WTC11 (cell line): ENCODE results near the gene CNTFR. TPM values are rescaled to one million over a fixed set of nuclear protein-coding genes. Genes with fewer than 3 reads are reported as not detected.
A peak's percentile ranks its signal among the peaks of the same experiment; 100 is the strongest.

Experiments
- ATAC-seq: fragments of 200-7000 bp; cut with Tn5 transposase; 2 replicates; pipeline ENCODE4 v1.10.0; 2021; ENCODE audit warnings: mild to moderate bottlenecking, moderate library complexity
- CTCF ChIA-PET: fragments of 300-600 bp; sonication (Branson Sonifier 250); formaldehyde crosslinking; loops from one replicate; lab custom pipeline; 2021; ENCODE audit warnings: antibody characterized with exemption; lab: Charles Lee
- POLR2A ChIA-PET: fragments of 350-600 bp; sonication (Branson Sonifier 250); formaldehyde crosslinking; loops from one replicate; lab custom pipeline; 2021; ENCODE audit warnings: antibody characterized with exemption; lab: Charles Lee
- DNase-seq: peaks from one replicate; pipeline ENCODE4 v3.0.0; 2021; ENCODE audit warnings: low spot score
- H3K27ac Mint-ChIP-seq: 2 replicates; pipeline ENCODE4 v1.8.0; 2021; ENCODE audit warnings: mixed read lengths
- H3K27me3 Mint-ChIP-seq: 2 replicates; pipeline ENCODE4 v1.8.0; 2021; ENCODE audit warnings: low read depth, mild to moderate bottlenecking, moderate library complexity, mixed read lengths
- H3K36me3 Mint-ChIP-seq: 2 replicates; pipeline ENCODE4 v1.8.0; 2021; ENCODE audit warnings: mixed read lengths
- H3K4me1 Mint-ChIP-seq: 2 replicates; pipeline ENCODE4 v1.8.0; 2022; ENCODE audit warnings: mixed read lengths
- H3K4me3 Mint-ChIP-seq: 2 replicates; pipeline ENCODE4 v1.8.0; 2021; ENCODE audit warnings: mild to moderate bottlenecking, moderate library complexity, mixed read lengths
- H3K9me3 Mint-ChIP-seq: 2 replicates; pipeline ENCODE4 v1.8.0; 2021; ENCODE audit warnings: mixed read lengths
- ETV6 ChIP-seq: sonication (generic); formaldehyde crosslinking; IDR thresholded peaks from 2 replicates; pipeline ENCODE4 v1.8.1; 2022; ENCODE audit warnings: mild to moderate bottlenecking, missing genetic modification reagents
- JAZF1 ChIP-seq: fragments of 250-450 bp; sonication (Bioruptor Pico); IDR thresholded peaks from 2 replicates; pipeline ENCODE4 v1.9.0; 2021; ENCODE audit warnings: moderate library complexity, mild to moderate bottlenecking, inconsistent platforms
- MXD4 ChIP-seq: fragments of 250-450 bp; sonication (Bioruptor Pico); IDR thresholded peaks from 2 replicates; pipeline ENCODE4 v1.8.0; 2021; ENCODE audit warnings: mild to moderate bottlenecking, moderate library complexity, borderline replicate concordance
- NFYB ChIP-seq: sonication (generic); formaldehyde crosslinking; conservative IDR thresholded peaks from 2 replicates; pipeline ENCODE4 v1.8.0; 2022; ENCODE audit warnings: low read depth, missing genetic modification reagents
- SMAD3 ChIP-seq: sonication (generic); formaldehyde crosslinking; IDR thresholded peaks from 2 replicates; pipeline ENCODE4 v1.8.0; 2022; ENCODE audit warnings: missing genetic modification reagents, mild to moderate bottlenecking, borderline replicate concordance
- SMAD4 ChIP-seq: sonication (generic); formaldehyde crosslinking; IDR thresholded peaks from 2 replicates; pipeline ENCODE4 v1.8.0; 2022; ENCODE audit warnings: mild to moderate bottlenecking, missing genetic modification reagents
- SOX15 ChIP-seq: fragments of 250-450 bp; sonication (Bioruptor Pico); IDR thresholded peaks from 2 replicates; pipeline ENCODE4 v1.9.0; 2021; ENCODE audit warnings: mild to moderate bottlenecking
- TP53 ChIP-seq: sonication (generic); formaldehyde crosslinking; IDR thresholded peaks from 2 replicates; pipeline ENCODE4 v1.8.1; 2023; ENCODE audit warnings: mild to moderate bottlenecking, missing genetic modification reagents
- ZBTB21 ChIP-seq: sonication (generic); formaldehyde crosslinking; IDR thresholded peaks from 2 replicates; pipeline ENCODE4 v1.8.1; 2023; ENCODE audit warnings: mild to moderate bottlenecking, missing genetic modification reagents, borderline replicate concordance
- ZNF138 ChIP-seq: sonication (generic); formaldehyde crosslinking; conservative IDR thresholded peaks from 2 replicates; pipeline ENCODE4 v1.8.1; 2022; ENCODE audit warnings: mild to moderate bottlenecking, moderate library complexity, missing genetic modification reagents
- ZNF423 ChIP-seq: fragments of 250-450 bp; sonication (Bioruptor Pico); IDR thresholded peaks from 2 replicates; pipeline ENCODE4 v2.1.2; 2022; ENCODE audit warnings: mild to moderate bottlenecking, moderate library complexity
- total RNA-seq: library from RNA; stranded (reverse); gene quantifications from 3 replicates; pipeline ENCODE4 v1.2.3, GENCODE V29; 2021
- TF ChIP-seq, protein P1 (sequence below): fragments of 200-600 bp; IDR thresholded peaks from 2 replicates; pipeline ENCODE4 v1.8.0; 2022; ENCODE audit warnings: antibody characterized with exemption
- TF ChIP-seq, protein P2 (sequence below): fragments of 250-450 bp; sonication (Bioruptor Pico); IDR thresholded peaks from 2 replicates; pipeline ENCODE4 v1.9.0; 2021; ENCODE audit warnings: moderate library complexity, mild to moderate bottlenecking, inconsistent platforms, borderline replicate concordance
- TF ChIP-seq, protein P3 (sequence below): sonication (generic); formaldehyde crosslinking; IDR thresholded peaks from 2 replicates; pipeline ENCODE4 v1.8.0; 2023; ENCODE audit warnings: mild to moderate bottlenecking, missing genetic modification reagents
- TF ChIP-seq, protein P4 (sequence below): fragments of 250-450 bp; sonication (Bioruptor Pico); IDR thresholded peaks from 2 replicates; pipeline ENCODE4 v1.9.0; 2021; ENCODE audit warnings: mild to moderate bottlenecking, borderline replicate concordance

Gene CNTFR
- total RNA-seq, 1 experiment from 2014 or later, result 18.0 TPM

GRCh38 chr9:34546834-34547827 is 42.4 kb downstream of the CNTFR start (continued):
- TF ChIP-seq, protein P1, sequence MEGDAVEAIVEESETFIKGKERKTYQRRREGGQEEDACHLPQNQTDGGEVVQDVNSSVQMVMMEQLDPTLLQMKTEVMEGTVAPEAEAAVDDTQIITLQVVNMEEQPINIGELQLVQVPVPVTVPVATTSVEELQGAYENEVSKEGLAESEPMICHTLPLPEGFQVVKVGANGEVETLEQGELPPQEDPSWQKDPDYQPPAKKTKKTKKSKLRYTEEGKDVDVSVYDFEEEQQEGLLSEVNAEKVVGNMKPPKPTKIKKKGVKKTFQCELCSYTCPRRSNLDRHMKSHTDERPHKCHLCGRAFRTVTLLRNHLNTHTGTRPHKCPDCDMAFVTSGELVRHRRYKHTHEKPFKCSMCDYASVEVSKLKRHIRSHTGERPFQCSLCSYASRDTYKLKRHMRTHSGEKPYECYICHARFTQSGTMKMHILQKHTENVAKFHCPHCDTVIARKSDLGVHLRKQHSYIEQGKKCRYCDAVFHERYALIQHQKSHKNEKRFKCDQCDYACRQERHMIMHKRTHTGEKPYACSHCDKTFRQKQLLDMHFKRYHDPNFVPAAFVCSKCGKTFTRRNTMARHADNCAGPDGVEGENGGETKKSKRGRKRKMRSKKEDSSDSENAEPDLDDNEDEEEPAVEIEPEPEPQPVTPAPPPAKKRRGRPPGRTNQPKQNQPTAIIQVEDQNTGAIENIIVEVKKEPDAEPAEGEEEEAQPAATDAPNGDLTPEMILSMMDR, result peak; percentile 93
- TF ChIP-seq ETV6 (CRISPR knock-in tag), result 0 out of 2 replicates have a peak, but pooled peaks have one; percentile 37
- TF ChIP-seq JAZF1 (CRISPR knock-in tag), result no peak
- TF ChIP-seq, all 79 proteins: peak for 5

DNA sequence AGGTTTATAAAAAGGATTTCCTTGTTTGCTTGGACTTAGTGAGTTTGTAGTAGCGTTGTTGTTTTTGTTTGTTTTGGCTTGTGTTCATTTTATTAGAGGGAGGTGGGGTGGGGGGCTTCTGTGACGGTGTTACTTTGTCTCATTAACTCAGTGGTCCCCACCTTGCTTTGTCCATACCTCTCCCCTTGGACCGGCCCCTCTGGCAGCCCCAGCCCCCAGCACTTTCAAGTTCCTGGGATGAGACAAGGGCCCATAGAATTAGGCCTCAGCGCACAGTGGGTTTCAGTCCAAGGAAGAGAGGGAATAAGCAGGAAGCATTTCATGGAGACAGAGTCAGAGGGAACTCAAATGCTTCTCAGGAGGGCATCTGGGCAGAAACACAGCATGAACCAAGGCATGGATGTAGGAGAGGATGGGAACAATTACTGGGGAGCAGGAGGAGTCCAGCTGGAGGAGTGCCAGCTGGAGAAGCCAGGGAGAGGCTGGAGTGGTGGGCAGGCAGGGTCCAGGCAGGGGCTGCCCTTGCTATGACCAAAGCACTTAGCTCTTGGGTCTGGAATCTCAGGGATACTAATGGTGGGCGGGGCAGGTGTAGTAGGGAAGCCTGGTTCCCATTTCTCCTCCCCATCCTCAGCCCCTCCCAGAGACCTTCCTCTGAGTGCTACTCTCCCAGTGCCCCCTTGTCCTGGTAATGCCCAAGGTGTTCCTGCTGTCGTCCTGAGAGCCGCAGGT is 43.3 kb downstream of the CNTFR start:
- no peak for ATAC-seq
- TF ChIP-seq, protein P2, sequence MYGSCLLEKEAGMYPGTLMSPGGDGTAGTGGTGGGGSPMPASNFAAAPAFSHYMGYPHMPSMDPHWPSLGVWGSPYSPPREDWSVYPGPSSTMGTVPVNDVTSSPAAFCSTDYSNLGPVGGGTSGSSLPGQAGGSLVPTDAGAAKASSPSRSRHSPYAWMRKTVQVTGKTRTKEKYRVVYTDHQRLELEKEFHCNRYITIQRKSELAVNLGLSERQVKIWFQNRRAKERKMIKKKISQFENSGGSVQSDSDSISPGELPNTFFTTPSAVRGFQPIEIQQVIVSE (CRISPR knock-in tag), result no peak
- TF ChIP-seq ZNF138 (CRISPR knock-in tag) (no peak), SMAD3 (no peak), SOX15 (CRISPR knock-in tag) (no peak), TP53 (no peak), ZBTB21 (CRISPR knock-in tag) (no peak), NFYB (CRISPR knock-in tag) (no peak), ZNF423 (CRISPR knock-in tag) (no peak), SMAD4 (CRISPR knock-in tag) (no peak), ETV6 (CRISPR knock-in tag) (no peak), MXD4 (CRISPR knock-in tag) (no peak)
- TF ChIP-seq, protein P3, sequence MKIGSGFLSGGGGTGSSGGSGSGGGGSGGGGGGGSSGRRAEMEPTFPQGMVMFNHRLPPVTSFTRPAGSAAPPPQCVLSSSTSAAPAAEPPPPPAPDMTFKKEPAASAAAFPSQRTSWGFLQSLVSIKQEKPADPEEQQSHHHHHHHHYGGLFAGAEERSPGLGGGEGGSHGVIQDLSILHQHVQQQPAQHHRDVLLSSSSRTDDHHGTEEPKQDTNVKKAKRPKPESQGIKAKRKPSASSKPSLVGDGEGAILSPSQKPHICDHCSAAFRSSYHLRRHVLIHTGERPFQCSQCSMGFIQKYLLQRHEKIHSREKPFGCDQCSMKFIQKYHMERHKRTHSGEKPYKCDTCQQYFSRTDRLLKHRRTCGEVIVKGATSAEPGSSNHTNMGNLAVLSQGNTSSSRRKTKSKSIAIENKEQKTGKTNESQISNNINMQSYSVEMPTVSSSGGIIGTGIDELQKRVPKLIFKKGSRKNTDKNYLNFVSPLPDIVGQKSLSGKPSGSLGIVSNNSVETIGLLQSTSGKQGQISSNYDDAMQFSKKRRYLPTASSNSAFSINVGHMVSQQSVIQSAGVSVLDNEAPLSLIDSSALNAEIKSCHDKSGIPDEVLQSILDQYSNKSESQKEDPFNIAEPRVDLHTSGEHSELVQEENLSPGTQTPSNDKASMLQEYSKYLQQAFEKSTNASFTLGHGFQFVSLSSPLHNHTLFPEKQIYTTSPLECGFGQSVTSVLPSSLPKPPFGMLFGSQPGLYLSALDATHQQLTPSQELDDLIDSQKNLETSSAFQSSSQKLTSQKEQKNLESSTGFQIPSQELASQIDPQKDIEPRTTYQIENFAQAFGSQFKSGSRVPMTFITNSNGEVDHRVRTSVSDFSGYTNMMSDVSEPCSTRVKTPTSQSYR (CRISPR knock-in tag), result no peak
- TF ChIP-seq, protein P4, sequence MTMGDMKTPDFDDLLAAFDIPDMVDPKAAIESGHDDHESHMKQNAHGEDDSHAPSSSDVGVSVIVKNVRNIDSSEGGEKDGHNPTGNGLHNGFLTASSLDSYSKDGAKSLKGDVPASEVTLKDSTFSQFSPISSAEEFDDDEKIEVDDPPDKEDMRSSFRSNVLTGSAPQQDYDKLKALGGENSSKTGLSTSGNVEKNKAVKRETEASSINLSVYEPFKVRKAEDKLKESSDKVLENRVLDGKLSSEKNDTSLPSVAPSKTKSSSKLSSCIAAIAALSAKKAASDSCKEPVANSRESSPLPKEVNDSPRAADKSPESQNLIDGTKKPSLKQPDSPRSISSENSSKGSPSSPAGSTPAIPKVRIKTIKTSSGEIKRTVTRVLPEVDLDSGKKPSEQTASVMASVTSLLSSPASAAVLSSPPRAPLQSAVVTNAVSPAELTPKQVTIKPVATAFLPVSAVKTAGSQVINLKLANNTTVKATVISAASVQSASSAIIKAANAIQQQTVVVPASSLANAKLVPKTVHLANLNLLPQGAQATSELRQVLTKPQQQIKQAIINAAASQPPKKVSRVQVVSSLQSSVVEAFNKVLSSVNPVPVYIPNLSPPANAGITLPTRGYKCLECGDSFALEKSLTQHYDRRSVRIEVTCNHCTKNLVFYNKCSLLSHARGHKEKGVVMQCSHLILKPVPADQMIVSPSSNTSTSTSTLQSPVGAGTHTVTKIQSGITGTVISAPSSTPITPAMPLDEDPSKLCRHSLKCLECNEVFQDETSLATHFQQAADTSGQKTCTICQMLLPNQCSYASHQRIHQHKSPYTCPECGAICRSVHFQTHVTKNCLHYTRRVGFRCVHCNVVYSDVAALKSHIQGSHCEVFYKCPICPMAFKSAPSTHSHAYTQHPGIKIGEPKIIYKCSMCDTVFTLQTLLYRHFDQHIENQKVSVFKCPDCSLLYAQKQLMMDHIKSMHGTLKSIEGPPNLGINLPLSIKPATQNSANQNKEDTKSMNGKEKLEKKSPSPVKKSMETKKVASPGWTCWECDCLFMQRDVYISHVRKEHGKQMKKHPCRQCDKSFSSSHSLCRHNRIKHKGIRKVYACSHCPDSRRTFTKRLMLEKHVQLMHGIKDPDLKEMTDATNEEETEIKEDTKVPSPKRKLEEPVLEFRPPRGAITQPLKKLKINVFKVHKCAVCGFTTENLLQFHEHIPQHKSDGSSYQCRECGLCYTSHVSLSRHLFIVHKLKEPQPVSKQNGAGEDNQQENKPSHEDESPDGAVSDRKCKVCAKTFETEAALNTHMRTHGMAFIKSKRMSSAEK (CRISPR knock-in tag), result no peak
- Mint-ChIP-seq H3K27ac (no peak overlapping the region; the same call in 1 of the 2 replicates), H3K27me3 (no peaks in the 10 kb centered on the region; the same call in 1 of the 2 replicates), H3K36me3 (no peaks in the 10 kb centered on the region), H3K4me1 (peaks cover 2% of the 10 kb centered on the region; the same call in 1 of the 2 replicates), H3K4me3 (no peak overlapping the region), H3K9me3 (peaks cover 6% of the 10 kb centered on the region)
- ChIA-PET CTCF (interaction anchor here (0.6 to 8.0 kb wide), 15 partner anchors 10 to 167 kb away, joined by 3 to 192 read pairs (median 11); partner anchors contain the start of gene ENHO), POLR2A (interaction anchor here (0.6 kb wide), 1 partner anchor 38 kb away, joined by 5 read pairs; no protein-coding TSS in a partner anchor)
- no peak for DNase-seq
